BE2C (cell line): ENCODE data around the gene CETN1.

ENCODE experiments used
- DNase-seq: peaks from one replicate; pipeline ENCODE4 v3.0.0-alpha.2; 2020
- H3K27me3 ChIP-seq: fragments of 250-450 bp; sonication (Bioruptor Pico); 2 replicates; pipeline ENCODE4 v1.5.1; 2020; ENCODE audit warnings: mild to moderate bottlenecking
- H3K36me3 ChIP-seq: fragments of 250-450 bp; sonication (Bioruptor Pico); 2 replicates; pipeline ENCODE4 v1.5.1; 2020; ENCODE audit warnings: mild to moderate bottlenecking
- H3K4me1 ChIP-seq: fragments of 250-450 bp; sonication (Bioruptor Pico); 2 replicates; pipeline ENCODE4 v1.5.1; 2020
- H3K4me3 ChIP-seq: 2 replicates; pipeline ENCODE4 v1.5.1; 2011; ENCODE audit warnings: low read depth, low read length
- H3K9me3 ChIP-seq: fragments of 250-450 bp; sonication (Bioruptor Pico); 2 replicates; pipeline ENCODE4 v1.5.1; 2020
- CTCF ChIP-seq: IDR thresholded peaks from 2 replicates; pipeline ENCODE4 v1.5.1; 2012; ENCODE audit warnings: mild to moderate bottlenecking, low read depth, low read length

CETN1 gene

GRCh38 chr18:551404-552061 lies 28.6 kb upstream of the CETN1 start:
- Histone ChIP-seq H3K4me3 (no peak overlapping the region), H3K27me3 (no peaks in the 10 kb centered on the region), H3K4me1 (no peaks in the 10 kb centered on the region), H3K36me3 (no peaks in the 10 kb centered on the region), H3K9me3 (no peaks in the 10 kb centered on the region)
- DNase-seq = no peak
- no peak for TF ChIP-seq CTCF

GRCh38 chr18:555705-556457 lies 24.3 kb upstream of the CETN1 start:
- DNase-seq = no peak
- Histone ChIP-seq H3K27me3 (no peaks in the 10 kb centered on the region), H3K9me3 (no peaks in the 10 kb centered on the region), H3K36me3 (no peaks in the 10 kb centered on the region), H3K4me1 (no peaks in the 10 kb centered on the region), H3K4me3 (no peak overlapping the region)
- TF ChIP-seq CTCF = no peak

- Histone ChIP-seq H3K36me3 (no peaks in the 10 kb centered on the region), H3K4me3 (no peak overlapping the region), H3K27me3 (no peaks in the 10 kb centered on the region), H3K4me1 (no peaks in the 10 kb centered on the region), H3K9me3 (no peaks in the 10 kb centered on the region)
- no peak for DNase-seq
- no peak for TF ChIP-seq CTCF
These were observed 15.2 kb upstream of the CETN1 start for GRCh38 chr18:564708-565561.

- Histone ChIP-seq H3K9me3 (no peaks in the 10 kb centered on the region), H3K36me3 (no peaks in the 10 kb centered on the region), H3K27me3 (no peaks in the 10 kb centered on the region), H3K4me1 (no peaks in the 10 kb centered on the region), H3K4me3 (no peak overlapping the region)
- no peak for TF ChIP-seq CTCF
- DNase-seq = no peak
These were observed 14.6 kb upstream of the CETN1 start for GRCh38 chr18:565562-566061.

GRCh38 chr18:567122-567521 lies 13.1 kb upstream of the CETN1 start:
- H3K4me1 ChIP-seq = no peaks in the 10 kb centered on the region

More at GRCh38 chr18:567122-567521, 13.1 kb upstream of the CETN1 start:
- Histone ChIP-seq H3K36me3 (no peaks in the 10 kb centered on the region), H3K4me3 (no peak overlapping the region), H3K27me3 (no peaks in the 10 kb centered on the region), H3K9me3 (no peaks in the 10 kb centered on the region)
- TF ChIP-seq CTCF = no peak
- no peak for DNase-seq
